ENCODE results near the gene SYT5. TPM values are rescaled to one million over a fixed set of nuclear protein-coding genes. Genes with fewer than 3 reads are reported as not detected.

The SYT5 gene
- total and polyA plus RNA-seq, 2 donors (not counting 3 experiments of a cell fraction or from before 2014, with no cell fraction given): 0.42 TPM; not detected in 1

DNA sequence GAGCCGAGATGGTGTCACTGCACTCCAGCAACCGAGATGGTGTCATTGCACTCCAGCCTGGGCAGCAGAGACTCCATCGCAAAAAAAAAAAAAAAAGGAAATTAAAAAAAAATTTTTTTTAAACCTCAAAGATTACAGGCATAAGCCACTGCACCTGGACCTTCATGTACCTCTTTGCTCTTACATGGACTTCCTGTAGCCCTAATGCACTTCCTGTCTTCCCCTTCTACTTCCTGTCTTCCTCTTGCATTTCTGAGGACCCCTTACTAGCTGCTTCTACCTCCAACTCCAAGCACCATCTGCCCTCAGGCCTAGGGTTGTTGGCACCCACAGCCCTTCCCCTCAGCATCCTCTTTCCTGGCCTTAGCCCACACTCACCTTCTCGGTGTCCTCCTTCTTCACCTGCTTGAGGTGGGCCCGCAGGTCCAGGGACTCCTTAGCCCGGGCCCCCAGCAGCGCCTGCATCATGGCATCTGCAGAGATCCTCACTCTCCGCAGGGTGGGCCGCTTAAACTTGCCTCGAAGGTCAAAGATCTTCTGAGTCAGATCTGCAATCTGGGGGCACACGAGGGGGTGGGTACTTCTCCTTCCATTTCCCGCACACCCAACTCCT is 26.3 kb downstream of the SYT5 start:
- Histone ChIP-seq H3K9me3 (replicated peaks; ENCODE audit: control insufficient read depth, insufficient read depth, low read length) (no peaks in the 10 kb centered on the region), H2AFZ (ENCODE audit: low read depth, low read length) (no peak overlapping the region), H3K36me3 (ENCODE audit: control insufficient read depth in 2 of 2, extremely low read depth in 1 of 2, insufficient read depth in 2 of 2, low read length in 2 of 2) (no peaks in the 10 kb centered on the region), H3K79me2 (ENCODE audit: control insufficient read depth, insufficient read depth, low read length) (no peaks in the 10 kb centered on the region), H3K4me2 (ENCODE audit: insufficient read depth, low read length) (no peak overlapping the region), H3K27me3 (ENCODE audit: control insufficient read depth in 2 of 2, insufficient read depth in 2 of 2, low read length in 2 of 2) (peaks cover 3 to 9% of the 10 kb centered on the region in 2 experiments), H3K9me1 (replicated peaks; ENCODE audit: control insufficient read depth, extremely low read depth, insufficient read depth, low read length) (no peaks in the 10 kb centered on the region), H3K27ac (ENCODE audit: insufficient read depth, low read depth, low read length) (no peak overlapping the region), H3K4me1 (ENCODE audit: control insufficient read depth, extremely low read depth, insufficient read depth, low read length) (peaks cover 4% of the 10 kb centered on the region), H3K9ac (replicated peaks; ENCODE audit: extremely low read depth, insufficient read depth, low read length) (no peak overlapping the region), H4K20me1 (replicated peaks; ENCODE audit: control insufficient read depth, extremely low read depth, insufficient read depth, low read length) (no peaks in the 10 kb centered on the region), H3K4me3 (replicated peaks in 1 of 3; ENCODE audit: insufficient read depth in 1 of 3, low read depth in 1 of 3, low read length in 3 of 3) (no peak overlapping the region)
- FAIRE-seq: no peak
- ChIA-PET CTCF (interaction anchor here (1.5 kb wide), 1 partner anchor 12 kb away, joined by 3 read pairs; the partner anchor contains the start of gene DNAAF3), POLR2A (no interaction called here)
- TF ChIP-seq FOS (IDR thresholded peaks at IDR 0.05; ENCODE audit: borderline replicate concordance, insufficient read depth, low read length) (no peak), EZH2 (IDR thresholded peaks at IDR 0.05; ENCODE audit: borderline replicate concordance, low read depth, low read length, severe bottlenecking) (no peak), MYC (IDR thresholded peaks at IDR 0.05; ENCODE audit: low read depth, low read length) (no peak), GATA2 (IDR thresholded peaks at IDR 0.05; ENCODE audit: insufficient read depth, insufficient read length, low read depth, low read length) (no peak), POLR2A (IDR thresholded peaks at IDR 0.05; ENCODE audit: low read depth, low read length) (no peak), JUN (IDR thresholded peaks at IDR 0.05; ENCODE audit: borderline replicate concordance, insufficient read depth, insufficient read length, low read depth) (no peak), POLR2AphosphoS5 (IDR thresholded peaks at IDR 0.05; ENCODE audit: insufficient read depth, low read depth, low read length) (no peak)
- TF ChIP-seq, protein P1, sequence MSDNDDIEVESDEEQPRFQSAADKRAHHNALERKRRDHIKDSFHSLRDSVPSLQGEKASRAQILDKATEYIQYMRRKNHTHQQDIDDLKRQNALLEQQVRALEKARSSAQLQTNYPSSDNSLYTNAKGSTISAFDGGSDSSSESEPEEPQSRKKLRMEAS (IDR thresholded peaks at IDR 0.05; ENCODE audit: insufficient read depth, insufficient read length): no peak
- TF ChIP-seq, protein P2, sequence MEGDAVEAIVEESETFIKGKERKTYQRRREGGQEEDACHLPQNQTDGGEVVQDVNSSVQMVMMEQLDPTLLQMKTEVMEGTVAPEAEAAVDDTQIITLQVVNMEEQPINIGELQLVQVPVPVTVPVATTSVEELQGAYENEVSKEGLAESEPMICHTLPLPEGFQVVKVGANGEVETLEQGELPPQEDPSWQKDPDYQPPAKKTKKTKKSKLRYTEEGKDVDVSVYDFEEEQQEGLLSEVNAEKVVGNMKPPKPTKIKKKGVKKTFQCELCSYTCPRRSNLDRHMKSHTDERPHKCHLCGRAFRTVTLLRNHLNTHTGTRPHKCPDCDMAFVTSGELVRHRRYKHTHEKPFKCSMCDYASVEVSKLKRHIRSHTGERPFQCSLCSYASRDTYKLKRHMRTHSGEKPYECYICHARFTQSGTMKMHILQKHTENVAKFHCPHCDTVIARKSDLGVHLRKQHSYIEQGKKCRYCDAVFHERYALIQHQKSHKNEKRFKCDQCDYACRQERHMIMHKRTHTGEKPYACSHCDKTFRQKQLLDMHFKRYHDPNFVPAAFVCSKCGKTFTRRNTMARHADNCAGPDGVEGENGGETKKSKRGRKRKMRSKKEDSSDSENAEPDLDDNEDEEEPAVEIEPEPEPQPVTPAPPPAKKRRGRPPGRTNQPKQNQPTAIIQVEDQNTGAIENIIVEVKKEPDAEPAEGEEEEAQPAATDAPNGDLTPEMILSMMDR (IDR thresholded peaks at IDR 0.05; ENCODE audit: extremely low read depth in 1 of 2, insufficient read depth in 1 of 2, low read depth in 1 of 2, low read length in 2 of 2): no peak
- intact Hi-C loops (cut with micrococcal nuclease): no loop called here
- BruUV-seq (replicated peaks): no TSS peak
- dilution Hi-C loops (cut with MboI; ENCODE audit: extremely low pct_ligation_motif_present, low sequenced_read_pairs): no loop called here
- no peak for DNase-seq (ENCODE audit: low read depth, low spot score)

Data from endothelial cell of umbilical vein (primary cell).